GM12878 (cell line): ENCODE measurements around the gene RND1. TPM values are rescaled to one million over a fixed set of nuclear protein-coding genes. Genes with fewer than 3 reads are reported as not detected.

Experiments
- ATAC-seq: fragments of 200-7000 bp; cut with Tn5 transposase; 3 replicates; pipeline ENCODE4 v1.9.1; 2020; ENCODE audit warnings: mild to moderate bottlenecking, moderate library complexity
- BruUV-seq: library from RNA; stranded (reverse); fragments of 400-500 nt; replicated peaks from 2 replicates; lab custom pipeline; 2021; lab: Mats Ljungman, UMichigan
- CTCF ChIA-PET: fragments of 300-600 bp; sonication (Branson Sonifier 250); formaldehyde crosslinking; extraction: SDS; loops from one replicate; lab custom pipeline; 2021; ENCODE audit warnings: inconsistent platforms; lab: Yijun Ruan, JAX
- POLR2A ChIA-PET: fragments of 350-600 bp; formaldehyde crosslinking; extraction: SDS; loops from one replicate; lab custom pipeline; 2021; ENCODE audit warnings: inconsistent platforms; lab: Charles Lee
- RAD21 ChIA-PET: fragments of 300-600 bp; sonication (Branson Sonifier 250); formaldehyde crosslinking; loops from one replicate; lab custom pipeline; 2023; ENCODE audit warnings: antibody characterized with exemption; ENCODE audit not compliant: unreplicated experiment; lab: Charles Lee
- SMC1A ChIA-PET: fragments of 300-600 bp; sonication (Branson Sonifier 250); formaldehyde crosslinking; loops from one replicate; lab custom pipeline; 2023; ENCODE audit not compliant: unreplicated experiment, uncharacterized antibody; lab: Charles Lee
- DNase-seq: peaks from one replicate; pipeline ENCODE4 v3.0.0-alpha.2; 2011; ENCODE audit warnings: low read depth, low spot score
- FAIRE-seq: peaks from 3 replicates; lab custom pipeline; 2011; peaks lifted over from hg19 to GRCh38; lab: Jason Lieb, UNC
- H2AFZ ChIP-seq: 2 replicates; pipeline ENCODE4 v1.6.0; 2011; ENCODE audit warnings: low read depth, low read length, control low read depth; ENCODE audit not compliant: control insufficient read depth
- H3K27ac ChIP-seq: 2 replicates; pipeline ENCODE4 v1.5.1; 2011; ENCODE audit warnings: control low read depth; ENCODE audit not compliant: control insufficient read depth, insufficient read depth
- H3K27me3 ChIP-seq, 2 experiments: replicated peaks in 1 of 2; 2 replicates each; pipeline versions ENCODE4 v1.6.0 to v1.6.1; 2011; ENCODE audit warnings: low read length in 1 of 2; ENCODE audit not compliant: control insufficient read depth in 2 of 2, insufficient read depth in 2 of 2
- H3K36me3 ChIP-seq, 2 experiments: 2 replicates each; pipeline ENCODE4 v1.5.1; 2011; ENCODE audit warnings: low read length in 1 of 2; ENCODE audit not compliant: control insufficient read depth in 2 of 2, insufficient read depth in 2 of 2
- H3K4me1 ChIP-seq: 2 replicates; pipeline ENCODE4 v1.6.1; 2011; ENCODE audit warnings: mild to moderate bottlenecking, low read length, moderate library complexity, mixed read lengths; ENCODE audit not compliant: control insufficient read depth, insufficient read depth
- H3K4me2 ChIP-seq: 2 replicates; pipeline ENCODE4 v1.6.0; 2011; ENCODE audit warnings: control low read depth; ENCODE audit not compliant: control insufficient read depth, insufficient read depth
- H3K4me3 ChIP-seq: fragments of 200-600 bp; sonication (generic); 2 replicates; pipeline ENCODE4 v1.5.1; 2016
- H3K79me2 ChIP-seq: 2 replicates; pipeline ENCODE4 v1.6.0; 2011; ENCODE audit warnings: low read length; ENCODE audit not compliant: control insufficient read depth, insufficient read depth
- H3K9ac ChIP-seq: 2 replicates; pipeline ENCODE4 v1.8.0; 2011; ENCODE audit warnings: low read length, control low read depth, mixed read lengths; ENCODE audit not compliant: control insufficient read depth, insufficient read depth
- H3K9me3 ChIP-seq: replicated peaks from 3 replicates; pipeline ENCODE4 v1.5.1; 2011; ENCODE audit warnings: mild to moderate bottlenecking, low read length; ENCODE audit not compliant: control insufficient read depth, insufficient read depth
- H4K20me1 ChIP-seq: 2 replicates; pipeline ENCODE4 v1.6.0; 2011; ENCODE audit not compliant: control insufficient read depth, insufficient read depth
- ASH2L ChIP-seq: fragments of 300-600, 200-600 bp; sonication (generic); IDR thresholded peaks from 2 replicates; pipeline ENCODE4 v1.6.1; 2017; ENCODE audit warnings: low read depth, mild to moderate bottlenecking, borderline replicate concordance
- CBFB ChIP-seq: IDR thresholded peaks from 2 replicates; pipeline ENCODE4 v1.6.1; 2016; ENCODE audit warnings: antibody characterized with exemption, low read depth
- CREB1 ChIP-seq: IDR thresholded peaks from 2 replicates; pipeline ENCODE4 v1.6.1; 2012; ENCODE audit warnings: low read depth, mild to moderate bottlenecking, inconsistent platforms
- DPF2 ChIP-seq: fragments of 450-650 bp; IDR thresholded peaks from 2 replicates; pipeline ENCODE4 v1.6.1; 2017; ENCODE audit warnings: mild to moderate bottlenecking
- EZH2 ChIP-seq: IDR thresholded peaks from 2 replicates; pipeline ENCODE4 v1.6.1; 2012; ENCODE audit warnings: low read depth, mild to moderate bottlenecking, control low read depth, inconsistent platforms, low read length, borderline replicate concordance; ENCODE audit not compliant: control insufficient read depth
- NR2F1 ChIP-seq: fragments of 450-650 bp; conservative IDR thresholded peaks from 2 replicates; pipeline ENCODE4 v1.6.1; 2017; ENCODE audit warnings: mild to moderate bottlenecking
- POLR2AphosphoS2 ChIP-seq: IDR thresholded peaks from 2 replicates; pipeline ENCODE4 v1.6.1; 2011; ENCODE audit warnings: low read depth, mild to moderate bottlenecking, low read length, improper control_type of control experiment, moderate library complexity
- RCOR1 ChIP-seq: conservative IDR thresholded peaks from 2 replicates; pipeline ENCODE4 v1.6.1; 2012; ENCODE audit warnings: low read depth, low read length, improper control_type of control experiment
- STAT3 ChIP-seq: IDR thresholded peaks from 2 replicates; pipeline ENCODE4 v1.6.1; 2011; ENCODE audit warnings: low read depth, low read length, improper control_type of control experiment
- TCF3 ChIP-seq: IDR thresholded peaks from 2 replicates; pipeline ENCODE4 v1.6.1; 2012; ENCODE audit warnings: low read depth, mild to moderate bottlenecking, low read length, borderline replicate concordance; ENCODE audit not compliant: insufficient read depth
- WRNIP1 ChIP-seq: IDR thresholded peaks from 2 replicates; pipeline ENCODE4 v1.6.1; 2011; ENCODE audit warnings: low read depth, low read length, improper control_type of control experiment, borderline replicate concordance
- ZNF207 ChIP-seq: fragments of 450-650 bp; IDR thresholded peaks from 2 replicates; pipeline ENCODE4 v1.6.1; 2014; ENCODE audit warnings: antibody characterized with exemption, mild to moderate bottlenecking, borderline replicate concordance
- ZSCAN29 ChIP-seq: fragments of 450-650 bp; IDR thresholded peaks from 2 replicates; pipeline ENCODE4 v1.6.1; 2017; ENCODE audit warnings: mild to moderate bottlenecking, moderate library complexity
- ZZZ3 ChIP-seq: IDR thresholded peaks from 2 replicates; pipeline ENCODE4 v1.6.1; 2011; ENCODE audit warnings: low read depth; ENCODE audit not compliant: control insufficient read depth, insufficient read length
- WGBS: methylation state at CpG from one replicate; pipeline ENCODE4 v1.1.6; 2016; ENCODE audit warnings: low lambda C conversion rate; ENCODE audit not compliant: insufficient replicate concordance, insufficient coverage; ENCODE audit errors: missing lambda C conversion rate; 5-methylcytosine and 5-hydroxymethylcytosine counted together
- in situ Hi-C: fragments of 300-500 bp; cut with MboI; formaldehyde crosslinking; loops from 9 replicates; pipeline ENCODE4 v1.14.3; 2018; ENCODE audit warnings: mixed read lengths
- intact Hi-C: fragments of 100-400 bp; cut with micrococcal nuclease; formaldehyde crosslinking; loops from one replicate; pipeline ENCODE4 v1.14.2; 2022; ENCODE audit not compliant: unreplicated experiment
- polyA plus RNA-seq, 11 experiments: library from polyadenylated mRNA; depleted of rRNA in 4 of 11; unstranded in 6 of 11; stranded (reverse) in 5 of 11; fragments of >200 nt; fragmentation: Nextera tagmentation in 4 of 11; fragmentation: Illumina TruSeq in 1 of 11; extraction: Ambion mirVana in 4 of 11; extraction: Trizol in 1 of 11; gene quantifications; 1 replicate in 1 of 11; 2 replicates in 10 of 11; pipeline versions ENCODE4 v1.2.1 to v1.2.3, GENCODE V29; 2011 to 2016; ENCODE audit warnings: inconsistent platforms in 2 of 11, missing spikeins in 2 of 11, low read depth in 1 of 11
- total RNA-seq, 4 experiments: library from RNA; depleted of rRNA in 3 of 4; stranded (reverse); fragments of >200 nt in 3 of 4; fragmentation: Illumina TruSeq in 1 of 4; extraction: Trizol in 1 of 4; gene quantifications; 2 replicates each; pipeline versions ENCODE4 v1.2.1 to v1.2.3, GENCODE V29; 2013 to 2021
- TF ChIP-seq, protein P1 (sequence below): IDR thresholded peaks from 2 replicates; pipeline ENCODE4 v1.6.1; 2011; ENCODE audit warnings: borderline replicate concordance, low read depth, mild to moderate bottlenecking, moderate library complexity, mixed read lengths, low read length; ENCODE audit not compliant: insufficient read depth; ENCODE audit errors: extremely low read length
- TF ChIP-seq, protein P2 (sequence below): fragments of 450-650 bp; IDR thresholded peaks from 2 replicates; pipeline ENCODE4 v1.6.1; 2017; ENCODE audit warnings: mild to moderate bottlenecking, moderate library complexity

RND1 gene
- total and polyA plus RNA-seq, 10 of the 15 experiments (the other 5 are each of a cell fraction or from before 2014, with no cell fraction given) = 0.24 to 5.1 (median 1.5) TPM

DNA sequence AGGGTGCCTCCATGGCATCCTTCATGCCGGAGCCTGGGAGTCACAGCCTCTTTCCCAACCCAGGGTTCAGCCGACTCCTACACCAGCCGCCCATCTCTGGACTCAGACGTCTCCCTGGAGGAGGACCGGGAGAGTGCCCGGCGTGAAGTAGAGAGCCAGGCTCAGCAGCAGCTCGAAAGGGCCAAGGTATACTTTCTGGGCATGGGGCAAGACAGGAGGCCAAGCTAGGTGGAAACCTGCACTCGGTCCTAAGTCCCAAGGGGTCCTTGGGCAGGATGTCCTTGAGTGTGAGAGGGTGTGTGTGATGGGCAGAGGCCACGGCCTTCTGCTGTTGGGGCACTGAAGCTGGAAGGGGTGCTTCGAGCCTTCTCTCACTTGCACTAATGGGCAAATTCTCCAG, 42.4 kb downstream of the RND1 start:
- POLR2A ChIA-PET = no interaction called here

More for the DNA sequence above, 42.4 kb downstream of the RND1 start:
- no TSS peak for BruUV-seq
- H3K4me1 ChIP-seq = no peaks in the 10 kb centered on the region; the same call in 1 of the 2 replicates
- no peak for FAIRE-seq
- peaks cover 0 to 2% of the 10 kb centered on the region in 2 experiments; a peak in 3 of 4 replicates for H3K27me3 ChIP-seq
- no peaks in the 10 kb centered on the region for H4K20me1 ChIP-seq
- H3K4me2 ChIP-seq = no peak overlapping the region
- no peaks in the 10 kb centered on the region for H3K9me3 ChIP-seq
- H2AFZ ChIP-seq = no peak overlapping the region
- CTCF ChIA-PET = interaction anchor here (4.2 kb wide), 1 partner anchor 9 kb away, joined by 26 read pairs; no protein-coding TSS in a partner anchor
- no peak overlapping the region for H3K27ac ChIP-seq
- ATAC-seq = no peak
- TF ChIP-seq RCOR1 (no peak), ASH2L (no peak), CREB1 (no peak), ZNF207 (no peak), NR2F1 (no peak), WRNIP1 (no peak), POLR2AphosphoS2 (no peak), CBFB (no peak), DPF2 (no peak), ZZZ3 (no peak), STAT3 (no peak), TCF3 (no peak), ZSCAN29 (no peak), EZH2 (no peak)
- TF ChIP-seq, protein P1, sequence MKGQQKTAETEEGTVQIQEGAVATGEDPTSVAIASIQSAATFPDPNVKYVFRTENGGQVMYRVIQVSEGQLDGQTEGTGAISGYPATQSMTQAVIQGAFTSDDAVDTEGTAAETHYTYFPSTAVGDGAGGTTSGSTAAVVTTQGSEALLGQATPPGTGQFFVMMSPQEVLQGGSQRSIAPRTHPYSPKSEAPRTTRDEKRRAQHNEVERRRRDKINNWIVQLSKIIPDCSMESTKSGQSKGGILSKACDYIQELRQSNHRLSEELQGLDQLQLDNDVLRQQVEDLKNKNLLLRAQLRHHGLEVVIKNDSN = no peak
- TF ChIP-seq, protein P2, sequence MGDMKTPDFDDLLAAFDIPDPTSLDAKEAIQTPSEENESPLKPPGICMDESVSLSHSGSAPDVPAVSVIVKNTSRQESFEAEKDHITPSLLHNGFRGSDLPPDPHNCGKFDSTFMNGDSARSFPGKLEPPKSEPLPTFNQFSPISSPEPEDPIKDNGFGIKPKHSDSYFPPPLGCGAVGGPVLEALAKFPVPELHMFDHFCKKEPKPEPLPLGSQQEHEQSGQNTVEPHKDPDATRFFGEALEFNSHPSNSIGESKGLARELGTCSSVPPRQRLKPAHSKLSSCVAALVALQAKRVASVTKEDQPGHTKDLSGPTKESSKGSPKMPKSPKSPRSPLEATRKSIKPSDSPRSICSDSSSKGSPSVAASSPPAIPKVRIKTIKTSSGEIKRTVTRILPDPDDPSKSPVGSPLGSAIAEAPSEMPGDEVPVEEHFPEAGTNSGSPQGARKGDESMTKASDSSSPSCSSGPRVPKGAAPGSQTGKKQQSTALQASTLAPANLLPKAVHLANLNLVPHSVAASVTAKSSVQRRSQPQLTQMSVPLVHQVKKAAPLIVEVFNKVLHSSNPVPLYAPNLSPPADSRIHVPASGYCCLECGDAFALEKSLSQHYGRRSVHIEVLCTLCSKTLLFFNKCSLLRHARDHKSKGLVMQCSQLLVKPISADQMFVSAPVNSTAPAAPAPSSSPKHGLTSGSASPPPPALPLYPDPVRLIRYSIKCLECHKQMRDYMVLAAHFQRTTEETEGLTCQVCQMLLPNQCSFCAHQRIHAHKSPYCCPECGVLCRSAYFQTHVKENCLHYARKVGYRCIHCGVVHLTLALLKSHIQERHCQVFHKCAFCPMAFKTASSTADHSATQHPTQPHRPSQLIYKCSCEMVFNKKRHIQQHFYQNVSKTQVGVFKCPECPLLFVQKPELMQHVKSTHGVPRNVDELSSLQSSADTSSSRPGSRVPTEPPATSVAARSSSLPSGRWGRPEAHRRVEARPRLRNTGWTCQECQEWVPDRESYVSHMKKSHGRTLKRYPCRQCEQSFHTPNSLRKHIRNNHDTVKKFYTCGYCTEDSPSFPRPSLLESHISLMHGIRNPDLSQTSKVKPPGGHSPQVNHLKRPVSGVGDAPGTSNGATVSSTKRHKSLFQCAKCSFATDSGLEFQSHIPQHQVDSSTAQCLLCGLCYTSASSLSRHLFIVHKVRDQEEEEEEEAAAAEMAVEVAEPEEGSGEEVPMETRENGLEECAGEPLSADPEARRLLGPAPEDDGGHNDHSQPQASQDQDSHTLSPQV = no peak
- TF ChIP-seq, all 136 proteins: peak for 0
- ChIA-PET RAD21 (interaction anchor here (0.8 kb wide), 1 partner anchor 29 kb away, joined by 3 read pairs; the partner anchor contains the start of gene DDX23), SMC1A (no interaction called here)
- Histone ChIP-seq H3K9ac (no peak overlapping the region), H3K79me2 (no peaks in the 10 kb centered on the region), H3K4me3 (no peak overlapping the region), H3K36me3 (peaks cover 0 to under 1% of the 10 kb centered on the region in 2 experiments; a peak in 1 of 4 replicates)
- WGBS = 55% methylated on average over 10 of the region's 11 CpGs
- intact Hi-C loops (no loop called here), in situ Hi-C loops (no loop called here)
- no peak for DNase-seq
